ENCODE data around the gene OR1S2.

DNA sequence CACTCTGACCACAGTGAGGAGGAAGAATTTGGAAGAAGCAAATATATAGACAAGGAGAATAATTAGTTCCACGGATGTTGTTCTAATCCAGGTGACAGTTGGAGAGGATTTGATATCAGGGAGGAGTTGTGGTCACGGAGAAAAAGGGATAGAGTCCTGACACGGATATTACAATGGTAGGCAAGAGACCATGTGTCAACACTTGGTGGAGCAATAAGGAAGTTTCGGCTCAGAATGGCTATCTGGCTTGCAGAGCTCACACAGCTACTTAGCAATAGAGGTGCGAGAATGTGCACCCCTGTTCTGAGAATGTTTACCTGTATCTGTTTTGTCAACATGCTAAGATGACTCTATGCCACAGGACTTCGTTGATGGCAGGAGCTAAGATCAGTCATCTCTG lies 25.5 kb downstream of the OR1S2 start:
- no peak for TF ChIP-seq CTCF (IDR thresholded peaks at IDR 0.05)
- TF ChIP-seq POLR2A (IDR thresholded peaks at IDR 0.05) = no peak

Data from Peyer's patch (tissue), 4 donors.